ENCODE measurements around the gene SFTA2. TPM values are rescaled to one million over a fixed set of nuclear protein-coding genes. Genes with fewer than 3 reads are reported as not detected.

SFTA2 gene
- polyA plus RNA-seq, 1 donor from 2014 or later: not detected

DNA sequence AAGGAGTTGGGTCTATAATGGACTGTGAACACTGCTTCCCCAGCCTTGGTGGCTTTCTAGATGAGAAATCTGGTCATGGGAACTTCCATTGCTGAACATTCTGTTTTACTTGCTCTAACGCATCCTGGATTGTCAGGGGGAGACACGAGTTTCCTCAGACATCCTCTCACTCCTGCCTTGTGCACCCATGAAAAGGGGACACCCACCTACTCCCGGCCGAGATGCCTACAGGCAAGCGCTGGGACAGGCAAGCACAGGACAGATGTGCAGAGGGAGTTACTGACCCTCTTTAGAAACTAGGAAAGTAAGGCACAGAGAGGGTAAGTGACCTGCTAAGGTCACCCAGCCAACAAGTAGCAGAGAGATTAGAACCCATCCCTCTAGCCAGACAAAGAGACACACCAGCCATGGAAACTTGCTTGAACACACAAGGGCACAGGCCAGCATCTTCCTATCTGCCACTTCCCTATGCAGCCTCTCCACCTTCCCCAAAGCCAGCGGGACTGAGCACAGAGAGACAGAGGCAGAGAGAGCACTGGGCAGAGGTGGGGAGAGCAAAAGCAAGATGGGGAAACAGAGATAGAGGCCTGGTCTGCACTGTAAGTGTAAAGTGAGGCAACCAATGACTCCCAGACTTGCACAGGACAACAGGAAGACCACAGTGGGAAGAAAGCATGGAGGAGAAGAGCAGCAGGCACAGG is 845 bp upstream of the SFTA2 start:
- Histone ChIP-seq H3K79me2 (replicated peaks; ENCODE audit: insufficient read depth, low read length) (no peaks in the 10 kb centered on the region), H3K4me3 (ENCODE audit: low read length) (no peak overlapping the region), H3K9me3 (ENCODE audit: low read length) (no peaks in the 10 kb centered on the region), H2AFZ (ENCODE audit: low read depth, low read length) (no peak overlapping the region), H3K27ac (ENCODE audit: low read length) (no peak overlapping the region), H3F3A (ENCODE audit: insufficient read depth, low read length, poor library complexity, severe bottlenecking) (no peaks in the 10 kb centered on the region), H3K9me2 (ENCODE audit: insufficient read depth, low read length) (no peaks in the 10 kb centered on the region), H3K36me3 (ENCODE audit: insufficient read depth, low read length) (no peaks in the 10 kb centered on the region), H4K20me1 (ENCODE audit: insufficient read depth) (no peaks in the 10 kb centered on the region), H3K27me3 (ENCODE audit: insufficient read depth, low read depth, low read length) (no peaks in the 10 kb centered on the region), H3K4me2 (ENCODE audit: low read length) (no peak overlapping the region), H3K9ac (ENCODE audit: low read length) (no peak overlapping the region)
- TF ChIP-seq EZH2 (IDR thresholded peaks at IDR 0.05; ENCODE audit: borderline replicate concordance, insufficient read depth, low read length, poor library complexity, severe bottlenecking): no peak
- TF ChIP-seq EP300 (conservative IDR thresholded peaks at IDR 0.05; ENCODE audit: poor library complexity, severe bottlenecking): no peak
- TF ChIP-seq SMC3 (conservative IDR thresholded peaks at IDR 0.05; ENCODE audit: poor library complexity): no peak
- TF ChIP-seq TAF1 (IDR thresholded peaks at IDR 0.05; ENCODE audit: low read depth): no peak
- TF ChIP-seq, protein P1, sequence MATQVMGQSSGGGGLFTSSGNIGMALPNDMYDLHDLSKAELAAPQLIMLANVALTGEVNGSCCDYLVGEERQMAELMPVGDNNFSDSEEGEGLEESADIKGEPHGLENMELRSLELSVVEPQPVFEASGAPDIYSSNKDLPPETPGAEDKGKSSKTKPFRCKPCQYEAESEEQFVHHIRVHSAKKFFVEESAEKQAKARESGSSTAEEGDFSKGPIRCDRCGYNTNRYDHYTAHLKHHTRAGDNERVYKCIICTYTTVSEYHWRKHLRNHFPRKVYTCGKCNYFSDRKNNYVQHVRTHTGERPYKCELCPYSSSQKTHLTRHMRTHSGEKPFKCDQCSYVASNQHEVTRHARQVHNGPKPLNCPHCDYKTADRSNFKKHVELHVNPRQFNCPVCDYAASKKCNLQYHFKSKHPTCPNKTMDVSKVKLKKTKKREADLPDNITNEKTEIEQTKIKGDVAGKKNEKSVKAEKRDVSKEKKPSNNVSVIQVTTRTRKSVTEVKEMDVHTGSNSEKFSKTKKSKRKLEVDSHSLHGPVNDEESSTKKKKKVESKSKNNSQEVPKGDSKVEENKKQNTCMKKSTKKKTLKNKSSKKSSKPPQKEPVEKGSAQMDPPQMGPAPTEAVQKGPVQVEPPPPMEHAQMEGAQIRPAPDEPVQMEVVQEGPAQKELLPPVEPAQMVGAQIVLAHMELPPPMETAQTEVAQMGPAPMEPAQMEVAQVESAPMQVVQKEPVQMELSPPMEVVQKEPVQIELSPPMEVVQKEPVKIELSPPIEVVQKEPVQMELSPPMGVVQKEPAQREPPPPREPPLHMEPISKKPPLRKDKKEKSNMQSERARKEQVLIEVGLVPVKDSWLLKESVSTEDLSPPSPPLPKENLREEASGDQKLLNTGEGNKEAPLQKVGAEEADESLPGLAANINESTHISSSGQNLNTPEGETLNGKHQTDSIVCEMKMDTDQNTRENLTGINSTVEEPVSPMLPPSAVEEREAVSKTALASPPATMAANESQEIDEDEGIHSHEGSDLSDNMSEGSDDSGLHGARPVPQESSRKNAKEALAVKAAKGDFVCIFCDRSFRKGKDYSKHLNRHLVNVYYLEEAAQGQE (IDR thresholded peaks at IDR 0.05; ENCODE audit: borderline replicate concordance): no peak
- TF ChIP-seq MXI1 (conservative IDR thresholded peaks at IDR 0.05; ENCODE audit: poor library complexity, severe bottlenecking): no peak
- TF ChIP-seq, protein P2, sequence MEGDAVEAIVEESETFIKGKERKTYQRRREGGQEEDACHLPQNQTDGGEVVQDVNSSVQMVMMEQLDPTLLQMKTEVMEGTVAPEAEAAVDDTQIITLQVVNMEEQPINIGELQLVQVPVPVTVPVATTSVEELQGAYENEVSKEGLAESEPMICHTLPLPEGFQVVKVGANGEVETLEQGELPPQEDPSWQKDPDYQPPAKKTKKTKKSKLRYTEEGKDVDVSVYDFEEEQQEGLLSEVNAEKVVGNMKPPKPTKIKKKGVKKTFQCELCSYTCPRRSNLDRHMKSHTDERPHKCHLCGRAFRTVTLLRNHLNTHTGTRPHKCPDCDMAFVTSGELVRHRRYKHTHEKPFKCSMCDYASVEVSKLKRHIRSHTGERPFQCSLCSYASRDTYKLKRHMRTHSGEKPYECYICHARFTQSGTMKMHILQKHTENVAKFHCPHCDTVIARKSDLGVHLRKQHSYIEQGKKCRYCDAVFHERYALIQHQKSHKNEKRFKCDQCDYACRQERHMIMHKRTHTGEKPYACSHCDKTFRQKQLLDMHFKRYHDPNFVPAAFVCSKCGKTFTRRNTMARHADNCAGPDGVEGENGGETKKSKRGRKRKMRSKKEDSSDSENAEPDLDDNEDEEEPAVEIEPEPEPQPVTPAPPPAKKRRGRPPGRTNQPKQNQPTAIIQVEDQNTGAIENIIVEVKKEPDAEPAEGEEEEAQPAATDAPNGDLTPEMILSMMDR (IDR thresholded peaks at IDR 0.05; ENCODE audit: poor library complexity, severe bottlenecking): no peak
- no peak for TF ChIP-seq RAD21 (conservative IDR thresholded peaks at IDR 0.05)
- TF ChIP-seq POLR2AphosphoS5 (IDR thresholded peaks at IDR 0.05): no peak

DNA sequence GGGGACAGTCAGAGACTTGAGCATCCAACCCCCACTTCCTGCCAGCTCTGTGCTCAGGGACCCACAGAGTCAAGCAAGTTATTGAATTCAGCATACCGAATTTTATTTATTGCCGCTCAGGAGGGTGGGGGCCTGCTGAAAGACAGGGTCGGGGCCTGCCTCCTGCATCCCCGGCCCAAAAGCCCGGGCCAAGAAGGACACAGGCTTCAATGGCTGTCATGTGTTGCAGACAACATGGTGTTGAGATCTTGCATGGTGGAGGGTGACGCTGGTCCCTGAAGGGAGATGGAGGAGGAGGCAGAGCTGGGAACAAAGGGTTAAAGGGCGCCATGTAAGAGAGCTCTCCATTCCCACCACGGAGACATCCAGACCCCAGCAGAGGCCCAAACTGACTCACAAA is 698 bp downstream of the SFTA2 start:
- H3K79me2 ChIP-seq (replicated peaks; ENCODE audit: insufficient read depth, low read length): no peaks in the 10 kb centered on the region
- no peak overlapping the region for H2AFZ ChIP-seq (ENCODE audit: low read depth, low read length)
- no peak for TF ChIP-seq EZH2 (IDR thresholded peaks at IDR 0.05; ENCODE audit: borderline replicate concordance, insufficient read depth, low read length, poor library complexity, severe bottlenecking)
- no peak for TF ChIP-seq MXI1 (conservative IDR thresholded peaks at IDR 0.05; ENCODE audit: poor library complexity, severe bottlenecking)
- TF ChIP-seq, protein P1 (IDR thresholded peaks at IDR 0.05; ENCODE audit: borderline replicate concordance): no peak
- TF ChIP-seq SMC3 (conservative IDR thresholded peaks at IDR 0.05; ENCODE audit: poor library complexity): no peak
- TF ChIP-seq RAD21 (conservative IDR thresholded peaks at IDR 0.05): no peak
- no peak for TF ChIP-seq TAF1 (IDR thresholded peaks at IDR 0.05; ENCODE audit: low read depth)
- no peak for TF ChIP-seq POLR2AphosphoS5 (IDR thresholded peaks at IDR 0.05)
- TF ChIP-seq, protein P2 (IDR thresholded peaks at IDR 0.05; ENCODE audit: poor library complexity, severe bottlenecking): no peak
- no peak for TF ChIP-seq EP300 (conservative IDR thresholded peaks at IDR 0.05; ENCODE audit: poor library complexity, severe bottlenecking)
- no peaks in the 10 kb centered on the region for H3K9me2 ChIP-seq (ENCODE audit: insufficient read depth, low read length)
- no peak overlapping the region for H3K27ac ChIP-seq (ENCODE audit: low read length)
- H3K9me3 ChIP-seq (ENCODE audit: low read length): no peaks in the 10 kb centered on the region
- no peaks in the 10 kb centered on the region for H3K36me3 ChIP-seq (ENCODE audit: insufficient read depth, low read length)
- H3K4me3 ChIP-seq (ENCODE audit: low read length): no peak overlapping the region
- H3K4me2 ChIP-seq (ENCODE audit: low read length): no peak overlapping the region
- no peak overlapping the region for H3K9ac ChIP-seq (ENCODE audit: low read length)
- H3F3A ChIP-seq (ENCODE audit: insufficient read depth, low read length, poor library complexity, severe bottlenecking): no peaks in the 10 kb centered on the region
- no peaks in the 10 kb centered on the region for H4K20me1 ChIP-seq (ENCODE audit: insufficient read depth)
- no peaks in the 10 kb centered on the region for H3K27me3 ChIP-seq (ENCODE audit: insufficient read depth, low read depth, low read length)
